A673 (cell line): ENCODE measurements around the gene UQCRH.

ENCODE experiments used
- CTCF ChIP-seq: fragments of 300-800, 200-600 bp; sonication (generic); conservative IDR thresholded peaks from 2 replicates; pipeline ENCODE4 v1.5.1; 2017; ENCODE audit warnings: low read depth, mild to moderate bottlenecking, antibody characterized with exemption, low read length, moderate library complexity, mixed read lengths
- EZH2 ChIP-seq: fragments of 200-600 bp; sonication (generic); IDR thresholded peaks from 2 replicates; pipeline ENCODE4 v1.6.1; 2017; ENCODE audit warnings: borderline replicate concordance, low read depth, mild to moderate bottlenecking, mixed read lengths, antibody characterized with exemption, low read length; ENCODE audit not compliant: poor library complexity, severe bottlenecking

GRCh38 chr1:46284597-46285564 lies 18.6 kb upstream of the UQCRH start:
- TF ChIP-seq EZH2 (no peak), CTCF (no peak)
